H54 (cell line): ENCODE measurements around the gene AMPH.
"Not testable (repeated sequence)": the region's sequence is repeated elsewhere in the genome, so short reads cannot be mapped to it uniquely, and the experiment has no call there.

Experiments used
- DNase-seq: peaks from one replicate; pipeline ENCODE4 v3.0.0; 2011; ENCODE audit warnings: low spot score, mixed read lengths; ENCODE audit not compliant: insufficient read length
- FAIRE-seq: peaks from 3 replicates; lab custom pipeline; 2011; peaks lifted over from hg19 to GRCh38; lab: Jason Lieb, UNC
- POLR2A ChIP-seq: IDR thresholded peaks from 2 replicates; pipeline ENCODE4 v1.6.1; 2011; ENCODE audit warnings: low read depth, mild to moderate bottlenecking, low read length

The AMPH gene

DNA sequence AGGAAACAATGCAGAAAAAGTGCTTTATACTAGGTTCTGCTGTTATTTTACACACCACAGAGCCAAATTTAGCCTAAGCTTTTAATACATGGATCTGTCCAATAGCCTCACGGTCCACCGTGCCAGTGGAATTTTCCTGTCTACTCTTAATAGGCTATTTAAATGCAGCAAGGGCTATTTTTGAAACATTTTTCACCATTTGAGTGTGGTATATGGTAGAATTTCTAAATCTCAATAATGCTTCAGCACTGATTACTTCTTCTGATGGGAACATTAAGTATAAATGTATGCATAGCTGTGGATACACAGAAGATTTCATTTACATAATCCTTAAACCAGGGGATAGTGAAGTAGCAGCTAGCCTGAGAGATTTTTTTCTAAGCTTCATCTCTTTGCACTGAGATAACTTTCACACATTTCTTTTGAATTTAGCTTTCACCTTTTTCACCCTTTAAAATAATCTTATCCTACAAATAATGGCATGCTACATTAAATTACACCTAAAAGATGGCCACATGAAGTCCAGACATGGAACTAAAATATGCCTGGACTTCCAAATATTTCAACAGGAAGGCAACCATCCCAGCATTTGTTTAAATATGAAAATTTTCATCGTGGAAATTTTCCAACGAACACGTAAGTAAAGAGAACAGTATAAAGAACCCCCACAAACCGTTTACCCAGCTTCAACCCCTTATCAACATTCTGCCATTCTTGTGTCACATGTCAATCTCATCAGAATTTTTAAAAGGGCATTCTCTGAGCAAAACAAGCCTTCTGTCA lies 45.4 kb downstream of the AMPH start:
- FAIRE-seq (no peak), DNase-seq (no peak)
- TF ChIP-seq POLR2A = no peak

DNA sequence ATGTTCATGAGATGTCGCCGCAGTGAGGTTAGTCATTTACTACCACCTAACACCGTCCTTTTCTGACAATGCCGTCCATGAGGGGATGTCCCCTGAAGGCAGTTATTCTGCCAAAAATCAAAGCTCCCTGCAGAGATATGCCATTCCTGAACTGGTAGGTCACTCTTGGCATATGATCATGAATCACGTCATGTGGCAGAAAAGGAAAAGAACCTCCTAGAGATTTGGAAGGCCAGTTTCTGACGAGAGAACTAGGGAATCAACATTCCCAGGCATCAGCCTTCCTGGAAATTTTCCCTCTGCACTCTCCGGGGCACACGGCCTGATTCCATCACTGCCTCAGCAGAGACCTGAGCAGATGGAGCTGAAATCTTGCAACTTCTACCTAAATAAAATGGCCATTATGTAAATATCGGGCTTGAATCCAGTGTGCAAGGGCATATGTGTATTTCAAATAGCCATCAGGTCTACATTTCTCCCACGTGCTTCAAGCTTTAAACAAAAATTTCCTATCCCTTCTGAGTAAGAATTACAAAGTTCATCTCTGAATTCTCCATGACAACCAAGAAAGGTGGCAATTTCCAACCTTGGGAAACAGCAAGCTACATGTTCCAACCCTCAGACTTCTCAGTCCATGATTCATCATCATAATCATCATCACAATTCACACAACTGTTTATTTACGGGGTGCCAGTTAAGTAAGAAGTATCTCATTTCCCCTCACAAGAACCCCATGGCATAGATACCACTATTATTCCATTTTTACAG lies 46.5 kb downstream of the AMPH start:
- FAIRE-seq (peak; percentile 92), DNase-seq (peak; percentile 49)
- TF ChIP-seq POLR2A = no peak

DNA sequence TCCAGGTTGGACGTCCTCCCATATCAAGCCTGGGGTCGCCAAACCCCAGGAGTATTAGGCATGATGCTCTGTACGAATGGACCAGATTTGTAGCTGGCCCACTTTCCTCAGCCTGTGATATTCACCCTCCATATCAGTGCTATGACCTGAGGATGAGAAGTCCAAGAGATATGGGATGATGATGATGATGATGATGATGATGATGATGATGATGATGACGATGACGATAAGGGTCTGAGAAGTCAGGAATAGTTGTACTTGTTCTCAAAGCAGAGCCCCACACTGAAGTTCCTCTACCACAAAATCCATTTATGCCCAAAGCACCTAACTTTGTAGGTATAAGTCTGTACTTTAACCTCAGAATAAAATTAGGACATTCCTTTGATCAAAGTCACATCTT lies 50.7 kb downstream of the AMPH start:
- no peak for FAIRE-seq
- TF ChIP-seq POLR2A = no peak
- no peak for DNase-seq

DNA sequence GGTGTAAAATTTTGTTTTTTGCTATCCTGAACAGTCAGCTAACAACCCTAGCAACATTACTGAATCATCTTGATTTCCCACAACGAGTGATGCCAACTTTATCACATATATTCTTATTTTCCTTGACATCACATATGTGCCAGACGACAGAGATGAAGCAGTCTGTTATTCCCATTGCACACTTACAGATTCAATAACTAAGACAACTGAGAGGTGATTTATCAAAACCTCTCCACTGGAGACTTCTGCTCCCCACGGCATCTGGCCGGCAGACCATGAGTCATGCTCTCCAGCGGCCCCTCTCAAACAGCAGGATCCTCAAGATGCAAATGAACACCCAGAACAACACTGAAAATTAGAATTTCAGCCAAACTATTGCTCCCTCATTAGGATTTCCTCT lies 57.1 kb downstream of the AMPH start:
- FAIRE-seq (no peak), DNase-seq (no peak)

DNA sequence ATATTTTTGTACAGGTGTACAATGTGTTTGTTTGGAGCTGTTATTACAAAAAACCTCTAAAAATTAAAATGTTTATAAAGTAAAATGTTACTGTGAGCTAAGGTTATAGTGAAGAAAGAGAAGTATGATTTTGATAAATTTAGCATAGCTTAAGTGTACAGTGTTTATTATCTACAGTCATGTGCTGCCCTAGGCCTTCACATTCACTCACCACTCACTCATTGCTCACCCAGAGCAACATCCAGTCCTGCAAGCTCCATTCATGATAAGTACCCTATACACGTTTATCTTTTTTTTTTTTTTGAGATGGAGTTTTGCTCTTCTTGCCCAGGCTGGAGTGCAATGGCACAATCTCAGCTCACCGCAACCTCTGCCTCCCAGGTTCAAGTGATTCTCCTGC lies 59.6 kb downstream of the AMPH start:
- not testable (repeated sequence) for DNase-seq, FAIRE-seq

More for the DNA sequence above, 57.1 kb downstream of the AMPH start:
- TF ChIP-seq POLR2A = no peak

DNA sequence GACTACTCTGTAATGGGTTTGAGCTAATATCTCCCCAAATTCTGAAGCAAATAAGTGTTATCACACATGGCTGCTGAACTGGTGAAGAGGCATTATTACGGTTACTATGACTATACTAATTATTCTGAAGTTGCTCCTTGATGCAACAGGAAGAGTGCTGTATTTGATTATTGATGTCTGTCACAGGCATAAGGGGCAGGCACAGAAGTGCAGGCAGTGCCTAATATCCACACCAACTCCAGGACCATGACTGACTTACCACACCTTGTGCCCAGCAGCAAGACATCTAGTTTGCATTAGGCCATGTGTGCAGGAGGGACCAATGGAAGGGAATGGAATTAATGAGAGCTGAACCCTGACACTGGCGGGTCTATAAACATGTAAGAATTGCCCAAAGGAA lies 62.7 kb downstream of the AMPH start:
- no peak for TF ChIP-seq POLR2A
- FAIRE-seq = no peak

DNA sequence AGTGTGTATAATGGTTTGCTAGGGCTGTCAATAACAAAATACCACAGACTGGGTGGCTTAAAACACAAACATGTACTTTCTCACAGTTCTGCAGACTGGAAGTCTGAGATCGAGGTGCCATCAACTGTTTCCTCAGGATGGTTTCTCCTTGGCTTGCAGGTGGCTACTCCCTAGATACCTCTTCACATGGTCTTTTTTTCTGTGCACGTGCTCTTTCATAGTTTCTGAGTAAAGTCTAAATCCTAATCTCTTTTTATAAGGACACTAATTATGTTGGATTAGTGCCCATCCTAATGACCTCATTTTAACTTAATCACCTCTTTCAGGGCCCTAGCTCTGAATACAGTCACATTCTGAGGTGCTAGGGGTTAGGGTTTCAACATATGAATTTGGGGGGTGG lies 65.9 kb downstream of the AMPH start:
- TF ChIP-seq POLR2A = no peak
- DNase-seq (no peak), FAIRE-seq (no peak)

More for the DNA sequence above, 62.7 kb downstream of the AMPH start:
- DNase-seq = no peak

DNA sequence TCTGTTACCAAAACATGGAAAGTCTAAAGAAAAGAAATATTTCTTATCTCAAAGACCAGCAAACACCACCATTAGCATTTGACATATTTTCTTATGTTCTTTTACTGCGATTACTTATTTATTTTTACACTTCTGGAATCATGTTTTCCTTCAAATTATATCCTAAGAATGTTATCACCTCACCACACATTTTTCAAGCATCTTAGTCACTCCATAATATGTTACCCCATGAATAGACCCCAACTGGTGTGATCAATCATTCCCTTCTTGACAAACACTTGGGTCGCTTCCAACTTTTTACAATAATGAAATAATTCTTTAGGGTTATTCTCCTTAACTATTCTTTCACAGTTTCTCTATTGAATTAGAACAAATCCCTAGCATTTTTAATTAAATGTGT lies 67.4 kb downstream of the AMPH start:
- FAIRE-seq (no peak), DNase-seq (no peak)
- no peak for TF ChIP-seq POLR2A

DNA sequence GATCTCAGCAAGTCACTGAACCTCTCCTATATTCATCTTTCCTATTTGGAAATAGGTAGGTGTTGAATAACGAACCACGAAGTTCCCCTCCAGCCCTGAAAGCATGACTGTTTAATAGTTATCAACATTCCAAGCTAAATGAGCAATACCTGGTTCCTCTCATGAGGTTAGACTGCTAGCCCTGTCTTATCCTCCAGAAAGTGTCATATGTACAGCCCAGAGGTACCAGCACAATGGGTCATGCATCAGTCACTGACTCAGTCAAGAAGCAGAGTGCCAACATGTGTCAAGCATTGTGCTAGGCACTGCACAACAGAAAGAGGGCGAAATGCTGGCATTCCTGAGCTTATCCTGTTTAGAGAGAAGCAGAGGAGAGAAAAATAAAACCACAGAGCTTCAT lies 70.0 kb downstream of the AMPH start:
- TF ChIP-seq POLR2A = no peak
- FAIRE-seq (no peak), DNase-seq (no peak)

DNA sequence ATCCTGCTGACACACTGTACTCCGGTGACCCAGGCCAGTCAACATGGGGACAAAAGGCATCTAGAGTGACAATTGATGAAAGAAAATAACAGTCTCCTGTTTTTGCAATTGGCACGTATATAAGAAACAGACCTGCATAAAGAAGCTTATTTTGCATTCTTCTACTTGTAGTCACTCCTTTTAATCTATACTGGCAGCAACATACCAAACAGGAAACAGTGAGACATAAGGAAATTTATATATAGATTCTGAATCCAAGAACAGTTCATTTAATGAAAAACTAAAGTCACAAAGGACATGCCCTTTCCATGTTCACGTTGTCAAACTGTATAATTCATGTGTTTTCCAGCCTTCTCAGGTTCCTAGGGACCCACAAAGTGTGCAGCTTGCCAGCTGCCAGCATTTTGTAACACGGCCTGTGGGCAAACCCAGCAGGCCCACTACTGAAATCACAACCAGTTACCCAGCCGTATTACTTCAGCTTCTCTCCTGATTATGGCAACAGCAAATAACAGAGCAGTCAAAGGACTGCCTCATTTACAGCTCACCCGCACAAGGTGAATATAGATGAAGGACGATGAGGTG lies 72.3 kb downstream of the AMPH start:
- FAIRE-seq (no peak), DNase-seq (no peak)
- TF ChIP-seq POLR2A = no peak

DNA sequence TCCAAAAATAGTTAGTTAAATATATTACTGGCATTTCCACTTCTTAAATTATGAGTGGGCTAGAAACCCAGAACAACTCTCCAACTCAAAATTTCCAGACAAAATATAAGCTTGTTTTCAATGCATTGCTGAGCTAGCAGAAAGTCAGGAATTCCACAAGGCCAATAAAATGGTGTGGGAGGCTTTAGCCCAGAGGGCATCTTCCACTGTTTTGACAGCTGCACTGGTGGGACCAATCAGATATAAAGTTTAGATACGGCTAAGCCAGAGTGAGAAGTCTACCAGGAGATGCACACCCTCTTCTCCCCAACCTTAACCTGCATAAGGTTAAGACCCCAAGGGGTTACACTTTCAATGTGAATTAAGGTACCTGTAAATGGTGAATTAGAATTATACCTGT lies 76.6 kb downstream of the AMPH start:
- TF ChIP-seq POLR2A = no peak
- FAIRE-seq (no peak), DNase-seq (no peak)

DNA sequence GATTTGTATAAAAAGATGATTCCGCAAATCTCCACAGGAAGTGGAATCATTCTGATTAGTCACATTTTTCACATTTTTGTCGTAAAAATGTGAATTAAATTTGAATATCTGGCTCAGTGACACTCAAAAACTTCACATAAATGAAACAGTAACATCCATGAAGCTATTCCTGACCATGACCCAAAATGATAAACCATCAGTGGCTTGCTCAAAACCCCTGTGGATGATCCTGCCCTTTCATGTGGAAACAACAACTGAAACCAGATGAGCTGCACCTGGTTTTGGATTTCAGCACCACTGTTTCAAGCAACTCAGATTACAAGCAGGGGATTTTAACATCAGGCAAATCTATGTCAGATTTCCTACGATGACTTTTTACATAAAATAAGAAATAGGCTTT lies 80.3 kb downstream of the AMPH start:
- DNase-seq = no peak
- no peak for FAIRE-seq
- no peak for TF ChIP-seq POLR2A

DNA sequence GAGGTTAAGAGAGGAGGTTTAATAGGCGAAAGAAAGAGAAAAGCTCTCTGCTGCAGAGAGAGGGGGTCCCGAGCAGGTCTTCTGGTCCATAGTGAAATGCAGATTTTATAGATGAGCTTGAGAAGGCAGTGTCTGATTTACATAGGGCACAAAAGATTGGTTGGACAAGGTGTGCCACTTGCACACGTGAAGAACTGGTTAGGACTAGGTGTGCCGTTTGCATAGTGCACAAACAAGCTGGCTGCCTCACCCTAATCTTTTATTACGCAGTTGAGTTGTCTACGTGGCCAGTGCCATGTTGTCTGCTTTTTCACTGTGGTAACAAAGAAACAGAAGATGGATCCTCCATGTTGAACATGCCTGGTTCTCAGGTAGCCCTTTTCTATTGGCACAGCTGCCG lies 82.6 kb downstream of the AMPH start:
- no peak for TF ChIP-seq POLR2A
- DNase-seq (no peak), FAIRE-seq (no peak)

DNA sequence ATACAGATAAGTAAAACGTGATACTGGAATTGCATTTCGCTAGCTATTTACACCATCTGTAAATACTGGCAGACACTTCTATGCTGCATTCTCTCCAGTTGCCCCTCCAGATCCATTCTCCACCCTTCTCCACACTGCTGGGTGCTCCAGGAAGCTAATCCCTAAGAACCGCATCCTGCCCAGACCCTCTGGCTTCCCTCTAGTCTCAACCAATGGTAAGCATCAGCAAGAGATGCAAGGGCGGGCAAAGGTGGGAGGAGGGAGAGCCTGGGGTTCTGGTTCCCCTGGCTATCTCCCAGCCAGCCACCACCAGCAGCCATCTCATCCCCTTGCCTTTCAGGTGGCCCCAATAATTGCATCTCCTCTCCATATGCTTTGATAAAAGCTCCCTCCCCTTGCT lies 84.4 kb downstream of the AMPH start:
- FAIRE-seq (no peak), DNase-seq (no peak)
- TF ChIP-seq POLR2A = no peak
